ENCODE measurements around the gene PCBP2.

- TF ChIP-seq RARB (CRISPR knock-in tag; IDR thresholded peaks at IDR 0.05): no peak
- TF ChIP-seq ZNF8 (CRISPR knock-in tag; IDR thresholded peaks at IDR 0.05): no peak
- TF ChIP-seq SNAI2 (CRISPR knock-in tag; IDR thresholded peaks at IDR 0.05): no peak
- no peak for TF ChIP-seq POU6F1 (CRISPR knock-in tag; IDR thresholded peaks at IDR 0.05; ENCODE audit: borderline replicate concordance, low read depth)
- no peak for TF ChIP-seq ZNF565 (CRISPR knock-in tag; conservative IDR thresholded peaks at IDR 0.05; ENCODE audit: low read depth)
- no peak for TF ChIP-seq TCF4 (CRISPR knock-in tag; IDR thresholded peaks at IDR 0.05; ENCODE audit: borderline replicate concordance)
- no peak for TF ChIP-seq TOX (CRISPR knock-in tag; IDR thresholded peaks at IDR 0.05; ENCODE audit: borderline replicate concordance)
- TF ChIP-seq BACH2 (CRISPR knock-in tag; IDR thresholded peaks at IDR 0.05; ENCODE audit: borderline replicate concordance): no peak
- TF ChIP-seq, protein P1, sequence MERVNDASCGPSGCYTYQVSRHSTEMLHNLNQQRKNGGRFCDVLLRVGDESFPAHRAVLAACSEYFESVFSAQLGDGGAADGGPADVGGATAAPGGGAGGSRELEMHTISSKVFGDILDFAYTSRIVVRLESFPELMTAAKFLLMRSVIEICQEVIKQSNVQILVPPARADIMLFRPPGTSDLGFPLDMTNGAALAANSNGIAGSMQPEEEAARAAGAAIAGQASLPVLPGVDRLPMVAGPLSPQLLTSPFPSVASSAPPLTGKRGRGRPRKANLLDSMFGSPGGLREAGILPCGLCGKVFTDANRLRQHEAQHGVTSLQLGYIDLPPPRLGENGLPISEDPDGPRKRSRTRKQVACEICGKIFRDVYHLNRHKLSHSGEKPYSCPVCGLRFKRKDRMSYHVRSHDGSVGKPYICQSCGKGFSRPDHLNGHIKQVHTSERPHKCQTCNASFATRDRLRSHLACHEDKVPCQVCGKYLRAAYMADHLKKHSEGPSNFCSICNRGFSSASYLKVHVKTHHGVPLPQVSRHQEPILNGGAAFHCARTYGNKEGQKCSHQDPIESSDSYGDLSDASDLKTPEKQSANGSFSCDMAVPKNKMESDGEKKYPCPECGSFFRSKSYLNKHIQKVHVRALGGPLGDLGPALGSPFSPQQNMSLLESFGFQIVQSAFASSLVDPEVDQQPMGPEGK (CRISPR knock-in tag; IDR thresholded peaks at IDR 0.05; ENCODE audit: borderline replicate concordance): no peak
- no peak for TF ChIP-seq ISL1 (CRISPR knock-in tag; IDR thresholded peaks at IDR 0.05)
Measured at GRCh38 chr12:53461059-53461458, 9.2 kb downstream of the PCBP2 start.
